HepG2 (cell line): ENCODE measurements around the gene TAS2R60. TPM values are rescaled to one million over a fixed set of nuclear protein-coding genes. Genes with fewer than 3 reads are reported as not detected.
A peak's percentile ranks its signal among the peaks of the same experiment; 100 is the strongest.

Experiments used
- ATAC-seq: fragments of 200-7000 bp; cut with Tn5 transposase; 3 replicates; pipeline ENCODE4 v1.9.1; 2020; ENCODE audit warnings: mild to moderate bottlenecking, moderate library complexity
- BruUV-seq: library from RNA; stranded (reverse); fragments of 400-500 nt; replicated peaks from 2 replicates; lab custom pipeline; 2021; lab: Mats Ljungman, UMichigan
- CTCF ChIA-PET: fragments of 300-600 bp; formaldehyde crosslinking; extraction: SDS; loops from one replicate; lab custom pipeline; 2021; ENCODE audit warnings: low total read pairs, inconsistent platforms, low intra/inter-chr PET ratio; lab: Yijun Ruan, JAX
- POLR2A ChIA-PET: fragments of 350-600 bp; sonication (Branson Sonifier 250); formaldehyde crosslinking; loops from one replicate; lab custom pipeline; 2020; ENCODE audit warnings: antibody characterized with exemption, inconsistent platforms; lab: Yijun Ruan, JAX
- DNase-seq: peaks from one replicate; pipeline ENCODE4 v3.0.0-alpha.2; 2015; ENCODE audit warnings: low spot score
- FAIRE-seq: peaks from 3 replicates; lab custom pipeline; 2011; peaks lifted over from hg19 to GRCh38; lab: Jason Lieb, UNC
- H2AFZ ChIP-seq: one replicate; pipeline ENCODE4 v1.6.1; 2011; ENCODE audit warnings: low read length, inconsistent platforms
- H3K27ac ChIP-seq: fragments of 300-600 bp; 3 replicates; pipeline ENCODE4 v1.8.0; 2011; ENCODE audit warnings: mixed run types, mild to moderate bottlenecking, mixed read lengths, low read length, inconsistent platforms; ENCODE audit not compliant: insufficient read depth; ENCODE audit errors: extremely low read length
- H3K27me3 ChIP-seq, 2 experiments: fragments of 200-600 bp in 1 of 2; 2 replicates in 1 of 2; 3 replicates in 1 of 2; pipeline versions ENCODE4 v1.6.0 to v1.8.0; 2011; ENCODE audit warnings: low read length in 2 of 2, mild to moderate bottlenecking in 2 of 2, moderate library complexity in 2 of 2, inconsistent platforms in 1 of 2; ENCODE audit not compliant: insufficient read depth in 2 of 2, control insufficient read depth in 1 of 2
- H3K36me3 ChIP-seq, 2 experiments: fragments of 200-600 bp in 1 of 2; replicated peaks in 1 of 2; 2 replicates in 1 of 2; 3 replicates in 1 of 2; pipeline versions ENCODE4 v1.5.1 to v1.8.0; 2011; ENCODE audit warnings: low read length in 2 of 2, inconsistent platforms in 1 of 2; ENCODE audit not compliant: insufficient read depth in 2 of 2, control insufficient read depth in 1 of 2
- H3K4me1 ChIP-seq: 2 replicates; pipeline ENCODE4 v1.5.1; 2012; ENCODE audit warnings: low read length, inconsistent platforms; ENCODE audit not compliant: insufficient read depth
- H3K4me2 ChIP-seq: 2 replicates; pipeline ENCODE4 v1.6.0; 2011; ENCODE audit warnings: low read depth, low read length, inconsistent platforms
- H3K4me3 ChIP-seq, 3 experiments: fragments of 200-600 bp in 1 of 3; sonication (generic), shearing (Covaris generic) in 1 of 3; replicated peaks in 1 of 3; 2 replicates each; pipeline ENCODE4 v1.5.1; 2011 to 2016; ENCODE audit warnings: low read length in 3 of 3, inconsistent platforms in 2 of 3, low read depth in 2 of 3, mild to moderate bottlenecking in 2 of 3, control low read depth in 1 of 3, mixed read lengths in 1 of 3; ENCODE audit not compliant: insufficient read depth in 1 of 3
- H3K79me2 ChIP-seq: one replicate; pipeline ENCODE4 v1.6.1; 2011; ENCODE audit warnings: low read length, inconsistent platforms; ENCODE audit not compliant: insufficient read depth
- H3K9ac ChIP-seq: 2 replicates; pipeline ENCODE4 v1.6.0; 2011; ENCODE audit warnings: mild to moderate bottlenecking, low read depth, low read length, inconsistent platforms; ENCODE audit not compliant: insufficient read depth
- H3K9me3 ChIP-seq: 2 replicates; pipeline ENCODE4 v1.5.1; 2012; ENCODE audit warnings: mild to moderate bottlenecking, low read length
- H4K20me1 ChIP-seq: 2 replicates; pipeline ENCODE4 v1.6.0; 2011; ENCODE audit warnings: inconsistent platforms, mild to moderate bottlenecking, low read length, moderate library complexity; ENCODE audit not compliant: insufficient read depth
- CBX1 ChIP-seq: IDR thresholded peaks from one replicate; pipeline ENCODE4 v1.6.1; 2016; ENCODE audit warnings: antibody characterized with exemption, low read depth
- EEA1 ChIP-seq: sonication (generic); formaldehyde crosslinking; IDR thresholded peaks from 2 replicates; pipeline ENCODE4 v1.5.1; 2020; ENCODE audit warnings: mild to moderate bottlenecking, missing genetic modification reagents, borderline replicate concordance
- FOXA1 ChIP-seq, 2 experiments: fragments of 450-650 bp in 1 of 2; sonication (generic) in 1 of 2; formaldehyde crosslinking in 1 of 2; IDR thresholded peaks; 2 replicates each; pipeline versions ENCODE4 v1.4.0 to v1.6.1; 2016 to 2020; ENCODE audit warnings: missing genetic modification reagents in 1 of 2
- HNF4A ChIP-seq: sonication (generic); formaldehyde crosslinking; IDR thresholded peaks from 2 replicates; pipeline ENCODE4 v1.4.0; 2020; ENCODE audit warnings: missing genetic modification reagents
- HNF4G ChIP-seq, 2 experiments: sonication (generic) in 1 of 2; formaldehyde crosslinking in 1 of 2; IDR thresholded peaks; 2 replicates each; pipeline versions ENCODE4 v1.4.0 to v1.6.1; 2011 to 2020; ENCODE audit warnings: borderline replicate concordance in 2 of 2, low read depth in 2 of 2, mild to moderate bottlenecking in 2 of 2, low read length in 1 of 2, missing genetic modification reagents in 1 of 2, moderate library complexity in 1 of 2
- KDM2A ChIP-seq: sonication (generic); formaldehyde crosslinking; IDR thresholded peaks from 2 replicates; pipeline ENCODE4 v1.4.0; 2020; ENCODE audit warnings: low read depth, missing genetic modification reagents, borderline replicate concordance
- KDM5A ChIP-seq: fragments of 200-600 bp; sonication (generic); IDR thresholded peaks from 2 replicates; pipeline ENCODE4 v1.7.0; 2018; ENCODE audit warnings: antibody characterized with exemption, mild to moderate bottlenecking, low read length, borderline replicate concordance
- MAFK ChIP-seq, 2 experiments: IDR thresholded peaks in 1 of 2; conservative IDR thresholded peaks in 1 of 2; 2 replicates each; pipeline ENCODE4 v1.6.1; 2011; ENCODE audit warnings: improper control_type of control experiment in 2 of 2, low read length in 2 of 2
- SNRNP70 ChIP-seq: fragments of 200-400 bp; formaldehyde crosslinking; IDR thresholded peaks from 2 replicates; pipeline ENCODE4 v1.6.1; 2017; ENCODE audit warnings: mild to moderate bottlenecking, low read depth, low read length, moderate library complexity
- ZNF564 ChIP-seq: sonication (generic); formaldehyde crosslinking; IDR thresholded peaks from 2 replicates; pipeline ENCODE4 v1.8.1; 2023; ENCODE audit warnings: mild to moderate bottlenecking, missing genetic modification reagents
- WGBS: methylation state at CpG from one replicate; pipeline ENCODE4 v1.1.6; 2017; ENCODE audit warnings: low lambda C conversion rate; 5-methylcytosine and 5-hydroxymethylcytosine counted together
- in situ Hi-C: cut with HindIII; loops from 2 replicates; pipeline ENCODE4 v1.10.0; 2017; ENCODE audit warnings: low pct_unique_long_range_greater_than_20kb; ENCODE audit not compliant: extremely low pct_ligation_motif_present
- intact Hi-C: fragments of 100-400 bp; cut with micrococcal nuclease; formaldehyde crosslinking; loops from one replicate; pipeline ENCODE4 v1.10.0; 2022; ENCODE audit not compliant: unreplicated experiment
- polyA plus RNA-seq, 8 experiments: library from polyadenylated mRNA; depleted of rRNA in 3 of 8; stranded (reverse) in 7 of 8; unstranded in 1 of 8; fragments of >200 nt; fragmentation: Illumina TruSeq in 4 of 8; extraction: Trizol in 4 of 8; gene quantifications; 2 replicates each; pipeline versions ENCODE4 v1.2.1 to v1.2.3, GENCODE V29; 2011 to 2016; ENCODE audit warnings: low read depth in 4 of 8, missing spikeins in 1 of 8, mixed read lengths in 1 of 8; ENCODE audit not compliant: insufficient read depth in 1 of 8
- total RNA-seq, 5 experiments: library from RNA; depleted of rRNA; stranded (reverse); fragments of >200 nt; fragmentation: Illumina TruSeq; extraction: Trizol; gene quantifications; 2 replicates each; pipeline ENCODE4 v1.2.3, GENCODE V29; 2016; ENCODE audit warnings: low read depth in 1 of 5
- TF ChIP-seq, protein P1 (sequence below): sonication (generic); formaldehyde crosslinking; IDR thresholded peaks from 2 replicates; pipeline ENCODE4 v1.5.0; 2020; ENCODE audit warnings: mild to moderate bottlenecking, missing genetic modification reagents, borderline replicate concordance
- TF ChIP-seq, protein P2 (sequence below): sonication (generic); formaldehyde crosslinking; IDR thresholded peaks from 2 replicates; pipeline ENCODE4 v1.5.0; 2020; ENCODE audit warnings: missing genetic modification reagents

The TAS2R60 gene
- total and polyA plus RNA-seq, 2 of the 13 experiments (the other 11 are each of a cell fraction or from before 2014, with no cell fraction given): not detected

DNA sequence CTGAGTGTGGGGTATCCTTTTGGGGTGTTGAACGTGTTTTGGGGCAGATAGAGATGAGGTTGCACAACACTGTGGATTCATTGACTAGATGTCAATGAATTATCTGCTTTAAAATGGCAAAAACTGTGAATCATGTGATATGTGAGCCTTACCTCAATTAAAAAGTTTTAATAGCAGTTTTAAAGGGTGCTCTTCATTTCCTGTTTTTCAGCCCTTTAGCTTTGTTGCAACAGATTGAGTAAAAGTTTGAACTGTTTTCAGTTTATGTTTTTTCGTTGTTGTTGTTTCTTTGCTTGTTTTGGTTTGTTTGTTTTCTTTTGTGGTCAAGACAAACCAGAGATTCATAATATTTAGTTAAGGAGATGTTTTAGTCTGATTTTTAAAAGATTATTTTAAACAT, 43.8 kb downstream of the TAS2R60 start (continued):
- TF ChIP-seq, protein P1, sequence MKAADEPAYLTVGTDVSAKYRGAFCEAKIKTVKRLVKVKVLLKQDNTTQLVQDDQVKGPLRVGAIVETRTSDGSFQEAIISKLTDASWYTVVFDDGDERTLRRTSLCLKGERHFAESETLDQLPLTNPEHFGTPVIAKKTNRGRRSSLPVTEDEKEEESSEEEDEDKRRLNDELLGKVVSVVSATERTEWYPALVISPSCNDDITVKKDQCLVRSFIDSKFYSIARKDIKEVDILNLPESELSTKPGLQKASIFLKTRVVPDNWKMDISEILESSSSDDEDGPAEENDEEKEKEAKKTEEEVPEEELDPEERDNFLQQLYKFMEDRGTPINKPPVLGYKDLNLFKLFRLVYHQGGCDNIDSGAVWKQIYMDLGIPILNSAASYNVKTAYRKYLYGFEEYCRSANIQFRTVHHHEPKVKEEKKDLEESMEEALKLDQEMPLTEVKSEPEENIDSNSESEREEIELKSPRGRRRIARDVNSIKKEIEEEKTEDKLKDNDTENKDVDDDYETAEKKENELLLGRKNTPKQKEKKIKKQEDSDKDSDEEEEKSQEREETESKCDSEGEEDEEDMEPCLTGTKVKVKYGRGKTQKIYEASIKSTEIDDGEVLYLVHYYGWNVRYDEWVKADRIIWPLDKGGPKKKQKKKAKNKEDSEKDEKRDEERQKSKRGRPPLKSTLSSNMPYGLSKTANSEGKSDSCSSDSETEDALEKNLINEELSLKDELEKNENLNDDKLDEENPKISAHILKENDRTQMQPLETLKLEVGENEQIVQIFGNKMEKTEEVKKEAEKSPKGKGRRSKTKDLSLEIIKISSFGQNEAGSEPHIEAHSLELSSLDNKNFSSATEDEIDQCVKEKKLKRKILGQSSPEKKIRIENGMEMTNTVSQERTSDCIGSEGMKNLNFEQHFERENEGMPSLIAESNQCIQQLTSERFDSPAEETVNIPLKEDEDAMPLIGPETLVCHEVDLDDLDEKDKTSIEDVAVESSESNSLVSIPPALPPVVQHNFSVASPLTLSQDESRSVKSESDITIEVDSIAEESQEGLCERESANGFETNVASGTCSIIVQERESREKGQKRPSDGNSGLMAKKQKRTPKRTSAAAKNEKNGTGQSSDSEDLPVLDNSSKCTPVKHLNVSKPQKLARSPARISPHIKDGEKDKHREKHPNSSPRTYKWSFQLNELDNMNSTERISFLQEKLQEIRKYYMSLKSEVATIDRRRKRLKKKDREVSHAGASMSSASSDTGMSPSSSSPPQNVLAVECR (CRISPR knock-in tag): no peak
- no peak for TF ChIP-seq KDM2A (CRISPR knock-in tag)
- no peak for TF ChIP-seq CBX1
- TF ChIP-seq SNRNP70: no peak
- TF ChIP-seq, all 625 proteins: peak for 0

DNA sequence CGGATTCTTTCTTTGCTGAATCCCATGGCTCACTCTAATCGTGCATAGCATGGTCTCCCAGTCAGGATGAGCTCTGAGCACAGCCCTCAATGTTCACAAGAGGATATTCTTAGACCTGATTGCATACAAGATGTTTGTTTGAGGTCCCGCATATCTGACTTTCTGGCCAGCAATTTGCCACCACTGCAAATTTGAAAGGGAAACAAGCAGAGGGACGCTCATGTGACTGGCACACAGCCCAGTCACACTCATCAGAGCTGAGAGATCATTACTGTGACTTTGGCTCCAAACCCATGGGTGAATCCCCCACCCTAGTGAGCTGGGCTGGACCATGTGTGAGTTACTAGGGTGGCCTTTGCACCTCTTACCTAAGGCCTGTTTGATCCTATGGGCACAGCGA, 44.3 kb downstream of the TAS2R60 start:
- no peaks in the 10 kb centered on the region for H3K36me3 ChIP-seq
- H3K4me1 ChIP-seq: no peaks in the 10 kb centered on the region
- BruUV-seq: no TSS peak
- intact Hi-C loops: no loop called here
- no peak overlapping the region for H3K4me3 ChIP-seq
- no peak for TF ChIP-seq FOXA1 (IDR thresholded peaks at IDR 0.05)
- TF ChIP-seq FOXA1 (CRISPR knock-in tag; IDR thresholded peaks at IDR 0.05): no peak
- no peak for TF ChIP-seq KDM5A
- peak; percentile 37; the same call in 1 of the 2 replicates for TF ChIP-seq HNF4G (IDR thresholded peaks at IDR 0.05; ENCODE audit: borderline replicate concordance, low read depth, low read length)
- TF ChIP-seq HNF4G (CRISPR knock-in tag; IDR thresholded peaks at IDR 0.05; ENCODE audit: borderline replicate concordance, low read depth): no peak
- TF ChIP-seq, protein P2, sequence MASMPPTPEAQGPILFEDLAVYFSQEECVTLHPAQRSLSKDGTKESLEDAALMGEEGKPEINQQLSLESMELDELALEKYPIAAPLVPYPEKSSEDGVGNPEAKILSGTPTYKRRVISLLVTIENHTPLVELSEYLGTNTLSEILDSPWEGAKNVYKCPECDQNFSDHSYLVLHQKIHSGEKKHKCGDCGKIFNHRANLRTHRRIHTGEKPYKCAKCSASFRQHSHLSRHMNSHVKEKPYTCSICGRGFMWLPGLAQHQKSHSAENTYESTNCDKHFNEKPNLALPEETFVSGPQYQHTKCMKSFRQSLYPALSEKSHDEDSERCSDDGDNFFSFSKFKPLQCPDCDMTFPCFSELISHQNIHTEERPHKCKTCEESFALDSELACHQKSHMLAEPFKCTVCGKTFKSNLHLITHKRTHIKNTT (CRISPR knock-in tag): no peak
- TF ChIP-seq MAFK (conservative IDR thresholded peaks at IDR 0.05 in 1 of 2, IDR thresholded peaks at IDR 0.05 in 1 of 2; ENCODE audit: low read length in 2 of 2): 0 out of 4 replicates have a peak, but pooled peaks of 1 of the 2 experiments have one; percentile 33
- no peak for TF ChIP-seq EEA1
- peak; percentile 28; the same call in 1 of the 2 replicates for TF ChIP-seq HNF4A (CRISPR knock-in tag)
- no peak for TF ChIP-seq ZNF564
- H3K4me2 ChIP-seq: no peak overlapping the region
- no peak overlapping the region for H2AFZ ChIP-seq
- no peak for FAIRE-seq
- H3K27me3 ChIP-seq: no peaks in the 10 kb centered on the region
- CTCF ChIA-PET: no interaction called here
- H3K9me3 ChIP-seq: no peaks in the 10 kb centered on the region
- POLR2A ChIA-PET: no interaction called here
- ATAC-seq: peak; percentile 71
- H3K79me2 ChIP-seq: no peaks in the 10 kb centered on the region
- H3K27ac ChIP-seq: no peak overlapping the region
- WGBS: 7% methylated on average over 5 of the region's 5 CpGs
- H3K9ac ChIP-seq: no peak overlapping the region
- in situ Hi-C loops: no loop called here
- peak; percentile 8 for DNase-seq
- no peaks in the 10 kb centered on the region for H4K20me1 ChIP-seq
